H1 (cell line): ENCODE measurements around the gene KIF26A. TPM values are rescaled to one million over a fixed set of nuclear protein-coding genes. Genes with fewer than 3 reads are reported as not detected.

ENCODE experiments used
- BCL11A ChIP-seq, 2 experiments: IDR thresholded peaks; one replicate each; pipeline ENCODE4 v1.6.1; 2011; ENCODE audit warnings: low read depth in 2 of 2, low read length in 2 of 2, mild to moderate bottlenecking in 2 of 2
- CBX8 ChIP-seq: fragments of 300-800, 300-1000 bp; sonication (generic); IDR thresholded peaks from 2 replicates; pipeline ENCODE4 v1.7.1; 2016; ENCODE audit warnings: low read depth, low read length, borderline replicate concordance
- CTCF ChIP-seq, 3 experiments: IDR thresholded peaks; 1 replicate in 2 of 3; 2 replicates in 1 of 3; pipeline versions ENCODE4 v1.5.1 to v1.6.1; 2011; ENCODE audit warnings: low read length in 3 of 3, mild to moderate bottlenecking in 3 of 3, inconsistent platforms in 2 of 3, low read depth in 1 of 3, moderate library complexity in 1 of 3; ENCODE audit not compliant: insufficient read depth in 1 of 3; ENCODE audit errors: control extremely low read depth in 1 of 3
- JUND ChIP-seq: IDR thresholded peaks from 2 replicates; pipeline ENCODE4 v1.6.1; 2011; ENCODE audit warnings: mild to moderate bottlenecking, improper control_type of control experiment, low read length
- KDM1A ChIP-seq: fragments of 200-600, 300-600 bp; sonication (generic); IDR thresholded peaks from 2 replicates; pipeline ENCODE4 v1.7.1; 2016; ENCODE audit warnings: mild to moderate bottlenecking, low read length, borderline replicate concordance
- POLR2AphosphoS5 ChIP-seq: IDR thresholded peaks from 2 replicates; pipeline ENCODE4 v1.6.1; 2011; ENCODE audit warnings: low read depth, low read length
- ZNF274 ChIP-seq: IDR thresholded peaks from 2 replicates; pipeline ENCODE4 v1.7.0; 2012; ENCODE audit warnings: low read length, borderline replicate concordance; ENCODE audit errors: extremely low read depth
- polyA plus RNA-seq, 7 experiments: library from polyadenylated mRNA; depleted of rRNA in 3 of 7; stranded (reverse) in 5 of 7; unstranded in 2 of 7; fragments of >200 nt in 5 of 7; fragments of 200-250 nt in 2 of 7; gene quantifications; 1 replicate in 5 of 7; 2 replicates in 1 of 7; 4 replicates in 1 of 7; pipeline versions ENCODE4 v1.2.1 to v1.2.3, GENCODE V29; 2011 to 2013; ENCODE audit warnings: missing spikeins in 2 of 7, mixed read lengths in 2 of 7
- total RNA-seq: library from RNA; stranded (reverse); fragmentation: NEBNext Ultra II Directional; extraction: Animal tissue kit (Norgen Biotek cat#: 25700); gene quantifications from 2 replicates; pipeline ENCODE4 v1.2.1, GENCODE V29; 2021

Gene KIF26A
- total and polyA plus RNA-seq, 2 of the 8 experiments (the other 6 are each of a cell fraction or from before 2014, with no cell fraction given) = 11.5 to 41.6 TPM

DNA sequence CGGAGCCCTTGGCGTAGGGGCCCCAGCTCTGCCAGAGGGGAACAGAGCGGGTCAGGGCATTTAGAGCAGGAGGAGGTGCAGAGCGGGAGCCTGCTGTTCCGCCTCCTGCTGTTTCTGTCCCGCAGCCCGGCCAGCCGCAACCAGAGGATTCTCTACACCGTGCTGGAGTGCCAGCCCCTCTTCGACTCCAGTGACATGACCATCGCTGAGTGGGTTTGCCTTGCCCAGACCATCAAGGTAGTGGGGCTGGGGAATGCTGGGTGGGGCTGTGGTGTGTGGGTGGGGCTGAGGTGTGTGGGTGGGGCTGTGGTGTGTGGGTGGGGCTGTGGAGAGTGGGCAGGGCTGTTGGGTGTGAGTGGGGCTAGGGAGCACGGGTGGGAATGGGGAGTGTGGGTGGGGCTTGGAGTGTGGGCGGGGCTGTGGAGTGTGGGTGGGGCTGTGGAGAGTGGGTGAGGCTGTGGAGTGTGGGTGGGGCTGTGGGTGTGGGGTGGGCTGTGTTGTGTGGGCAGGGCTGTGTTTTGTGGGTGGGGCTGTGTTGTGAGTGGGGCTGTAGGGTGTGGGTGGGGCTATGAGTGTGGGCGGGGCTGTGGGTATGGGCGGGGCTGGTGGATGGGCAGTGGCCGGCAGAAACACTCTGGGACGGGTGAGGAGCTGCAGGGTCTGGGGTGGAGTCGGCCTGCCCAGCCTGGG is 44.9 kb upstream of the KIF26A start (continued):
- TF ChIP-seq POLR2AphosphoS5 = no peak
- TF ChIP-seq KDM1A = no peak
- no peak for TF ChIP-seq CTCF (IDR thresholded peaks at IDR 0.05; ENCODE audit: control extremely low read depth in 1 of 3, insufficient read depth in 1 of 3, low read depth in 1 of 3, low read length in 3 of 3)
- no peak for TF ChIP-seq ZNF274
- no peak for TF ChIP-seq JUND
- no peak for TF ChIP-seq BCL11A (IDR thresholded peaks at IDR 0.05; ENCODE audit: low read depth in 2 of 2, low read length in 2 of 2)
- TF ChIP-seq CBX8 = no peak
- TF ChIP-seq, all 59 proteins: peak for 0
